NB4 (cell line): ENCODE results near the gene TPST2.

Source experiments
- MAX ChIP-seq: IDR thresholded peaks from 2 replicates; pipeline ENCODE4 v1.6.1; 2011; ENCODE audit warnings: low read depth, low read length
- POLR2A ChIP-seq: IDR thresholded peaks from 2 replicates; pipeline ENCODE4 v1.6.1; 2011; ENCODE audit warnings: mild to moderate bottlenecking; ENCODE audit not compliant: insufficient read length; ENCODE audit errors: extremely low read depth

- TF ChIP-seq POLR2A: peak; percentile 72
- peak; percentile 57 for TF ChIP-seq MAX
These were observed 106.2 kb downstream of the TPST2 start, which contains the start of the genes HPS4 and SRRD for GRCh38 chr22:26483439-26484359.
